ENCODE data around the gene SMC5. TPM values are rescaled to one million over a fixed set of nuclear protein-coding genes. Genes with fewer than 3 reads are reported as not detected.

The SMC5 gene
- total RNA-seq, 1 experiment from 2014 or later = 7.1 TPM

GRCh38 chr9:70260007-70260443 is 1.2 kb downstream of the SMC5 start:
- Histone ChIP-seq H3K36me3 (peaks cover 20% of the 10 kb centered on the region), H3K9me3 (no peaks in the 10 kb centered on the region), H3K4me3 (peak overlapping the region; percentile 62), H3K27me3 (no peaks in the 10 kb centered on the region)
- no peak for DNase-seq

- Histone ChIP-seq H3K27me3 (no peaks in the 10 kb centered on the region), H3K9me3 (no peaks in the 10 kb centered on the region), H3K36me3 (peaks cover 25% of the 10 kb centered on the region), H3K4me3 (no peak overlapping the region; the same call in 1 of the 2 replicates)
- no peak for DNase-seq
These were observed 1.8 kb downstream of the SMC5 start for GRCh38 chr9:70260606-70261005.

- Histone ChIP-seq H3K36me3 (peaks cover 27% of the 10 kb centered on the region), H3K4me3 (no peak overlapping the region), H3K27me3 (no peaks in the 10 kb centered on the region), H3K9me3 (no peaks in the 10 kb centered on the region)
- no peak for DNase-seq
These were observed 2.5 kb downstream of the SMC5 start for GRCh38 chr9:70261131-70261870.

- DNase-seq = no peak
- Histone ChIP-seq H3K4me3 (no peak overlapping the region), H3K9me3 (no peaks in the 10 kb centered on the region), H3K36me3 (peaks cover 27% of the 10 kb centered on the region), H3K27me3 (no peaks in the 10 kb centered on the region)
These were observed 3.6 kb downstream of the SMC5 start for GRCh38 chr9:70262366-70262765.

- Histone ChIP-seq H3K36me3 (peaks cover 29% of the 10 kb centered on the region), H3K9me3 (no peaks in the 10 kb centered on the region), H3K27me3 (no peaks in the 10 kb centered on the region), H3K4me3 (no peak overlapping the region)
- no peak for DNase-seq
These were observed 4.2 kb downstream of the SMC5 start for GRCh38 chr9:70262948-70263347.

GRCh38 chr9:70263421-70263820 is 4.6 kb downstream of the SMC5 start:
- H3K9me3 ChIP-seq = no peaks in the 10 kb centered on the region
- no peak for DNase-seq
- no peak overlapping the region for H3K4me3 ChIP-seq
- no peaks in the 10 kb centered on the region for H3K27me3 ChIP-seq
- H3K36me3 ChIP-seq = peaks cover 29% of the 10 kb centered on the region

GRCh38 chr9:70278305-70278704 is 19.5 kb downstream of the SMC5 start:
- peaks cover 28% of the 10 kb centered on the region for H3K36me3 ChIP-seq
- DNase-seq = no peak
- no peak overlapping the region for H3K4me3 ChIP-seq
- H3K27me3 ChIP-seq = no peaks in the 10 kb centered on the region
- H3K9me3 ChIP-seq = no peaks in the 10 kb centered on the region

GRCh38 chr9:70283848-70284247 is 25.1 kb downstream of the SMC5 start:
- Histone ChIP-seq H3K4me3 (no peak overlapping the region), H3K27me3 (no peaks in the 10 kb centered on the region), H3K36me3 (peaks cover 33% of the 10 kb centered on the region), H3K9me3 (no peaks in the 10 kb centered on the region)
- no peak for DNase-seq

GRCh38 chr9:70285246-70285645 is 26.5 kb downstream of the SMC5 start:
- Histone ChIP-seq H3K27me3 (no peaks in the 10 kb centered on the region), H3K4me3 (no peak overlapping the region), H3K36me3 (peaks cover 35% of the 10 kb centered on the region), H3K9me3 (no peaks in the 10 kb centered on the region)
- DNase-seq = no peak

- H3K27me3 ChIP-seq = no peaks in the 10 kb centered on the region
- no peak overlapping the region for H3K4me3 ChIP-seq
- H3K9me3 ChIP-seq = no peaks in the 10 kb centered on the region
- H3K36me3 ChIP-seq = peaks cover 33% of the 10 kb centered on the region
- DNase-seq = no peak
These were observed 27.3 kb downstream of the SMC5 start for GRCh38 chr9:70285981-70286598.

- DNase-seq = no peak
- no peaks in the 10 kb centered on the region; the same call in 1 of the 2 replicates for H3K9me3 ChIP-seq
- H3K36me3 ChIP-seq = peaks cover 18% of the 10 kb centered on the region
- H3K27me3 ChIP-seq = no peaks in the 10 kb centered on the region
- no peak overlapping the region for H3K4me3 ChIP-seq
These were observed 31.8 kb downstream of the SMC5 start for GRCh38 chr9:70290626-70291025.

GRCh38 chr9:70291446-70291845 is 32.7 kb downstream of the SMC5 start:
- H3K4me3 ChIP-seq = no peak overlapping the region
- DNase-seq = no peak

GRCh38 chr9:70292253-70292652 is 33.5 kb downstream of the SMC5 start:
- H3K4me3 ChIP-seq = no peak overlapping the region
- H3K27me3 ChIP-seq = no peaks in the 10 kb centered on the region
- no peaks in the 10 kb centered on the region; the same call in 1 of the 2 replicates for H3K9me3 ChIP-seq
- H3K36me3 ChIP-seq = peaks cover 16% of the 10 kb centered on the region
- DNase-seq = no peak

More at GRCh38 chr9:70291446-70291845, 32.7 kb downstream of the SMC5 start:
- Histone ChIP-seq H3K36me3 (peaks cover 16% of the 10 kb centered on the region), H3K9me3 (no peaks in the 10 kb centered on the region; the same call in 1 of the 2 replicates), H3K27me3 (no peaks in the 10 kb centered on the region)

- Histone ChIP-seq H3K9me3 (no peaks in the 10 kb centered on the region; the same call in 1 of the 2 replicates), H3K27me3 (no peaks in the 10 kb centered on the region), H3K4me3 (no peak overlapping the region), H3K36me3 (peaks cover 20% of the 10 kb centered on the region)
- DNase-seq = no peak
These were observed 34.4 kb downstream of the SMC5 start for GRCh38 chr9:70293214-70293613.

- Histone ChIP-seq H3K4me3 (no peak overlapping the region), H3K27me3 (no peaks in the 10 kb centered on the region), H3K36me3 (peaks cover 37% of the 10 kb centered on the region), H3K9me3 (no peaks in the 10 kb centered on the region; the same call in 1 of the 2 replicates)
- DNase-seq = peak; percentile 8
These were observed 38.4 kb downstream of the SMC5 start for GRCh38 chr9:70297141-70297540.

- peaks cover 34% of the 10 kb centered on the region for H3K36me3 ChIP-seq
- H3K4me3 ChIP-seq = no peak overlapping the region
These were observed 39.5 kb downstream of the SMC5 start for GRCh38 chr9:70298245-70298771.

GRCh38 chr9:70303268-70303667 is 44.5 kb downstream of the SMC5 start:
- H3K4me3 ChIP-seq = no peak overlapping the region
- no peak for DNase-seq
- H3K9me3 ChIP-seq = no peaks in the 10 kb centered on the region
- no peaks in the 10 kb centered on the region for H3K27me3 ChIP-seq
- H3K36me3 ChIP-seq = peaks cover 49% of the 10 kb centered on the region

More at GRCh38 chr9:70298245-70298771, 39.5 kb downstream of the SMC5 start:
- no peaks in the 10 kb centered on the region for H3K27me3 ChIP-seq
- no peaks in the 10 kb centered on the region for H3K9me3 ChIP-seq
- DNase-seq = no peak
